Measurements from ENCODE around the gene EML6. TPM values are rescaled to one million over a fixed set of nuclear protein-coding genes. Genes with fewer than 3 reads are reported as not detected.

EML6 gene
- total RNA-seq, 2 donors from 2014 or later, result 1.4 to 2.1 TPM

DNA sequence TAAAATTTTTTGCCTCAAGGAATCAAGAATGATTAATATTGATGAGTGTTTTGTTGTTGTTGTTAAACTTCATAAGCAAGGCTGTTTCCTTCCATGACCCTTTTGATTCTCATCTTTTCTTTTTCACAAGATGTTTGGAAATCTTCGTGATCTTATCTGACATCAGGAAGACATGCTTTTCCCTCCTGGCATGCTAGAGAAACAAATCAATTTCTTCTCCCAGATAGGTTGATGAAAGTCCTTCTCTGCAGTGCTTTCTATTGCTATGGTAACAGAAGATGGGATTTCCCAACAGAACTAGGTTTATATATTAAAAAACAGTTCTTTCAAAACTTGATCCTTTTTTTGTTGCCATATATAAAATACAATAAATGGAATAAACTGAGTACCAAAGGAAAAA is 85.2 kb downstream of the EML6 start:
- H3K9me3 Mint-ChIP-seq, result peaks cover 3% of the 10 kb centered on the region

DNA sequence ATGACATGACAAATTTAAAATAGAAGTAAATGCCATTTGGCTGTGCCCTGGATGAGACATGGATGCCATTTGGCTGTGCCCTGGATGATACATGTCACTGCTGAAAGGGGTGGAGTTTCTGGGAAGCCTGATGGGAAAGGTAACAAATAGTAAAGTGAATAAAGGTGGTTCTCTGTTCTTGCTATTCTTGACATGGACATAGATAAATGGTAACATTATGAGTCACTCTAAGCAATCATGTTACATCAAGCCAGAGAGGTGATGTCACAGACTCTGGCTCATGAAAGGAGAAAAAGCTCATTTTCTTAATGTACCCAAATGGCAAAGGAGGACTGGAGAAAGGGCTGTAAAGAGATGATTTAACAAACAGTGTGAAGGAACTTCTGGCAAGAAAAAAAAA is 86.4 kb downstream of the EML6 start:
- H3K9ac ChIP-seq (ENCODE audit: extremely low read depth, low read length, poor library complexity, severe bottlenecking), result no peak overlapping the region
- H3K9me3 ChIP-seq (ENCODE audit: control insufficient read depth, low read length), result no peaks in the 10 kb centered on the region
- H3K27ac ChIP-seq (ENCODE audit: low read depth, low read length), result no peak overlapping the region
- H3K4me3 Mint-ChIP-seq, result no peak overlapping the region
- H3K9me3 Mint-ChIP-seq, result peaks cover 3% of the 10 kb centered on the region
- no peak for DNase-seq
- TF ChIP-seq, protein P1, sequence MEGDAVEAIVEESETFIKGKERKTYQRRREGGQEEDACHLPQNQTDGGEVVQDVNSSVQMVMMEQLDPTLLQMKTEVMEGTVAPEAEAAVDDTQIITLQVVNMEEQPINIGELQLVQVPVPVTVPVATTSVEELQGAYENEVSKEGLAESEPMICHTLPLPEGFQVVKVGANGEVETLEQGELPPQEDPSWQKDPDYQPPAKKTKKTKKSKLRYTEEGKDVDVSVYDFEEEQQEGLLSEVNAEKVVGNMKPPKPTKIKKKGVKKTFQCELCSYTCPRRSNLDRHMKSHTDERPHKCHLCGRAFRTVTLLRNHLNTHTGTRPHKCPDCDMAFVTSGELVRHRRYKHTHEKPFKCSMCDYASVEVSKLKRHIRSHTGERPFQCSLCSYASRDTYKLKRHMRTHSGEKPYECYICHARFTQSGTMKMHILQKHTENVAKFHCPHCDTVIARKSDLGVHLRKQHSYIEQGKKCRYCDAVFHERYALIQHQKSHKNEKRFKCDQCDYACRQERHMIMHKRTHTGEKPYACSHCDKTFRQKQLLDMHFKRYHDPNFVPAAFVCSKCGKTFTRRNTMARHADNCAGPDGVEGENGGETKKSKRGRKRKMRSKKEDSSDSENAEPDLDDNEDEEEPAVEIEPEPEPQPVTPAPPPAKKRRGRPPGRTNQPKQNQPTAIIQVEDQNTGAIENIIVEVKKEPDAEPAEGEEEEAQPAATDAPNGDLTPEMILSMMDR (conservative IDR thresholded peaks at IDR 0.05), result no peak
- H3K27ac Mint-ChIP-seq, result no peak overlapping the region
- H3K36me3 ChIP-seq (ENCODE audit: control insufficient read depth, insufficient read depth, low read length), result no peaks in the 10 kb centered on the region
- no peaks in the 10 kb centered on the region for H3K27me3 Mint-ChIP-seq (ENCODE audit: insufficient read depth)
- no peaks in the 10 kb centered on the region for H3K36me3 Mint-ChIP-seq (ENCODE audit: low read depth)
- no peak overlapping the region for H3K4me3 ChIP-seq (ENCODE audit: low read length)
- H3K27me3 ChIP-seq (ENCODE audit: control insufficient read depth, insufficient read depth, low read length, poor library complexity, severe bottlenecking), result no peaks in the 10 kb centered on the region
- H3K4me1 ChIP-seq (ENCODE audit: control insufficient read depth, insufficient read depth, low read length), result no peaks in the 10 kb centered on the region
- peaks cover 13% of the 10 kb centered on the region for H3K4me1 Mint-ChIP-seq

More for the DNA sequence above, 85.2 kb downstream of the EML6 start:
- Mint-ChIP-seq H3K27ac (no peak overlapping the region), H3K27me3 (ENCODE audit: insufficient read depth) (no peaks in the 10 kb centered on the region), H3K36me3 (ENCODE audit: low read depth) (no peaks in the 10 kb centered on the region), H3K4me3 (no peak overlapping the region), H3K4me1 (peaks cover 14% of the 10 kb centered on the region)
- H3K9me3 ChIP-seq (ENCODE audit: control insufficient read depth, low read length), result no peaks in the 10 kb centered on the region
- no peak for DNase-seq
- H3K27me3 ChIP-seq (ENCODE audit: control insufficient read depth, insufficient read depth, low read length, poor library complexity, severe bottlenecking), result no peaks in the 10 kb centered on the region
- no peak overlapping the region for H3K27ac ChIP-seq (ENCODE audit: low read depth, low read length)
- no peak overlapping the region for H3K4me3 ChIP-seq (ENCODE audit: low read length)
- H3K9ac ChIP-seq (ENCODE audit: extremely low read depth, low read length, poor library complexity, severe bottlenecking), result no peak overlapping the region
- 91% methylated on average over 1 of the region's 1 CpG; no CpG with 5 or more reads in 1 of the 2 experiments for WGBS, 2 experiments (ENCODE audit: insufficient coverage in 1 of 2, insufficient read length in 1 of 2)
- TF ChIP-seq, protein P1 (conservative IDR thresholded peaks at IDR 0.05), result no peak
- H3K4me1 ChIP-seq (ENCODE audit: control insufficient read depth, insufficient read depth, low read length), result peaks cover 5% of the 10 kb centered on the region
- no peaks in the 10 kb centered on the region for H3K36me3 ChIP-seq (ENCODE audit: control insufficient read depth, insufficient read depth, low read length)

DNA sequence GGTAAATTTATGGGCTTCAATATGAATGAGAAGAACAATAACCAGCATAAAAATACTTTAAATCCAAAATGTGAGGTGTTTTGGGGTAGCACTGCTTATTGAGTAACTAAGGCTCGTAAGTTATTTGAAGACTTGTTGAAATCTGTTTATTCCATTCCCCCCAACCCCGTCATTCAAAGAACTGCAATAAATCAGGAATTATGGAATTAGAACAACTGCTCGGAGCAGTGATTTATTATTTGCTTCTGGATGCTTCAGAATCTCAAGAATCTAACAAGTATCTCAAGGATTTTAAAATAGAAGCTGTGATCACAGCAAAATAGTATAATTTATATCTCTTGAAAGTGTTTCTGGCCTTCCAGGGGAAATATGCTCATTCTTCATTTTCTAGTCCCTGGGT is 86.8 kb downstream of the EML6 start:
- Histone ChIP-seq H3K4me3 (ENCODE audit: low read length) (no peak overlapping the region), H3K9ac (ENCODE audit: extremely low read depth, low read length, poor library complexity, severe bottlenecking) (no peak overlapping the region), H3K36me3 (ENCODE audit: control insufficient read depth, insufficient read depth, low read length) (no peaks in the 10 kb centered on the region), H3K9me3 (ENCODE audit: control insufficient read depth, low read length) (no peaks in the 10 kb centered on the region), H3K27ac (ENCODE audit: low read depth, low read length) (no peak overlapping the region), H3K27me3 (ENCODE audit: control insufficient read depth, insufficient read depth, low read length, poor library complexity, severe bottlenecking) (no peaks in the 10 kb centered on the region), H3K4me1 (ENCODE audit: control insufficient read depth, insufficient read depth, low read length) (no peaks in the 10 kb centered on the region)
- peaks cover 3% of the 10 kb centered on the region for H3K9me3 Mint-ChIP-seq
- TF ChIP-seq, protein P1 (conservative IDR thresholded peaks at IDR 0.05), result no peak
- H3K27ac Mint-ChIP-seq, result no peak overlapping the region
- no peaks in the 10 kb centered on the region for H3K36me3 Mint-ChIP-seq (ENCODE audit: low read depth)
- H3K27me3 Mint-ChIP-seq (ENCODE audit: insufficient read depth), result no peaks in the 10 kb centered on the region
- 98 to 100% methylated on average over 1 to 3 of the region's 3 CpGs for WGBS, 2 experiments (ENCODE audit: insufficient coverage in 1 of 2, insufficient read length in 1 of 2)
- H3K4me1 Mint-ChIP-seq, result peaks cover 13% of the 10 kb centered on the region
- no peak overlapping the region for H3K4me3 Mint-ChIP-seq
- DNase-seq, result no peak

Measured in endodermal cell (in vitro differentiated cells).